ENCODE data around the gene PRKCH. TPM values are rescaled to one million over a fixed set of nuclear protein-coding genes. Genes with fewer than 3 reads are reported as not detected.

Gene PRKCH
- polyA plus RNA-seq, 2 of the 4 experiments (the other 2 are of a cell fraction), result 10.0 to 10.2 TPM

DNA sequence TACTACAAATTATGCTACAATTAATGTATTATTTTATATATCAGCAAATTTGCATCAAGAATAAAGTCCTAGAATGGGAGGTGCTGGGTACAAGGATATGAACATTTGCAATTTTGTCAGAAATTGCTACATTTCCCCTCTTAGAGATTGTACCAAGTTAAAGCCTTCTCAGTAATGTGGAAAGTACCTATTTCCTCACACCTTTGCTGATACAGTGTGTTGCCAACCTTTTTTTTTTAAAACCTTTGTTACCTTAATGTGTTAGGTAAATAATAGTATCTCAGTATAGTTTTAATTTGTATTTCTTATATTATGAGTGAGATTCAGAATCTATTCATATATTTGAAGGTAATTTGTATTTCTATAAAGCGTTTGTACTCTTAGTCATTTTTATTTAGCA, 278.6 kb downstream of the PRKCH start (continued):
- no peak for TF ChIP-seq KDM5A (IDR thresholded peaks at IDR 0.05)
- no peak for TF ChIP-seq PHF8 (IDR thresholded peaks at IDR 0.05; ENCODE audit: borderline replicate concordance, low read depth)
- TF ChIP-seq, protein P1, sequence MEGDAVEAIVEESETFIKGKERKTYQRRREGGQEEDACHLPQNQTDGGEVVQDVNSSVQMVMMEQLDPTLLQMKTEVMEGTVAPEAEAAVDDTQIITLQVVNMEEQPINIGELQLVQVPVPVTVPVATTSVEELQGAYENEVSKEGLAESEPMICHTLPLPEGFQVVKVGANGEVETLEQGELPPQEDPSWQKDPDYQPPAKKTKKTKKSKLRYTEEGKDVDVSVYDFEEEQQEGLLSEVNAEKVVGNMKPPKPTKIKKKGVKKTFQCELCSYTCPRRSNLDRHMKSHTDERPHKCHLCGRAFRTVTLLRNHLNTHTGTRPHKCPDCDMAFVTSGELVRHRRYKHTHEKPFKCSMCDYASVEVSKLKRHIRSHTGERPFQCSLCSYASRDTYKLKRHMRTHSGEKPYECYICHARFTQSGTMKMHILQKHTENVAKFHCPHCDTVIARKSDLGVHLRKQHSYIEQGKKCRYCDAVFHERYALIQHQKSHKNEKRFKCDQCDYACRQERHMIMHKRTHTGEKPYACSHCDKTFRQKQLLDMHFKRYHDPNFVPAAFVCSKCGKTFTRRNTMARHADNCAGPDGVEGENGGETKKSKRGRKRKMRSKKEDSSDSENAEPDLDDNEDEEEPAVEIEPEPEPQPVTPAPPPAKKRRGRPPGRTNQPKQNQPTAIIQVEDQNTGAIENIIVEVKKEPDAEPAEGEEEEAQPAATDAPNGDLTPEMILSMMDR (IDR thresholded peaks at IDR 0.05), result no peak

Other genes with a start within 250 kb of the PRKCH start
- 0.16 and 0.17 TPM in 2 replicates for gene TMEM30B, start 40.2 kb upstream of the PRKCH start, polyA plus RNA-seq (2011; rRNA removed)
- 0.16 to 0.21 TPM (median 0.18 TPM) in 3 replicates for gene TMEM30B, start 40.2 kb upstream of the PRKCH start, polyA plus RNA-seq (2017; fragmentation: RNase III; extraction: RNeasy Plus Mini Kit Qiagen cat#74134 plus additional on column Dnase treatment)

All from A549 (cell line).